ENCODE measurements around the gene OR52B4.
"Not testable (repeated sequence)": the region's sequence is repeated elsewhere in the genome, so short reads cannot be mapped to it uniquely, and the experiment has no call there.

DNA sequence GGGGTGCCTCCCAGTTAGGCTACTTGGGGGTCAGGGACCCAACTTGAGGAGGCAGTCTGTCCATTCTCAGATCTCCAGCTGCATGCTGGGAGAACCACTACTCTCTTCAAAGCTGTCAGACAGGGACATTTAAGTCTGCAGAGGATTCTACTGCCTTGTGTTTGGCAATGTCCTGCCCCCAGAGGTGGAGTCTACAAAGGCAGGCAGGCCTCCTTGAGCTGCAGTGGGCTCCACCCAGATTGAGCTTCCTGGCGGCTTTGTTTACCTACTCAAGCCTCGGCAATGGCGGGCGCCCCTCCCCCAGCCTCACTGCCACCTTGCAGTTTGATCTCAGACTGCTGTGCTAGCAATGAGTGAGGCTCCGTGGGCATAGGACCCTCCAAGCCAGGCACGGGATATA is 38.0 kb upstream of the OR52B4 start:
- TF ChIP-seq, protein P1, sequence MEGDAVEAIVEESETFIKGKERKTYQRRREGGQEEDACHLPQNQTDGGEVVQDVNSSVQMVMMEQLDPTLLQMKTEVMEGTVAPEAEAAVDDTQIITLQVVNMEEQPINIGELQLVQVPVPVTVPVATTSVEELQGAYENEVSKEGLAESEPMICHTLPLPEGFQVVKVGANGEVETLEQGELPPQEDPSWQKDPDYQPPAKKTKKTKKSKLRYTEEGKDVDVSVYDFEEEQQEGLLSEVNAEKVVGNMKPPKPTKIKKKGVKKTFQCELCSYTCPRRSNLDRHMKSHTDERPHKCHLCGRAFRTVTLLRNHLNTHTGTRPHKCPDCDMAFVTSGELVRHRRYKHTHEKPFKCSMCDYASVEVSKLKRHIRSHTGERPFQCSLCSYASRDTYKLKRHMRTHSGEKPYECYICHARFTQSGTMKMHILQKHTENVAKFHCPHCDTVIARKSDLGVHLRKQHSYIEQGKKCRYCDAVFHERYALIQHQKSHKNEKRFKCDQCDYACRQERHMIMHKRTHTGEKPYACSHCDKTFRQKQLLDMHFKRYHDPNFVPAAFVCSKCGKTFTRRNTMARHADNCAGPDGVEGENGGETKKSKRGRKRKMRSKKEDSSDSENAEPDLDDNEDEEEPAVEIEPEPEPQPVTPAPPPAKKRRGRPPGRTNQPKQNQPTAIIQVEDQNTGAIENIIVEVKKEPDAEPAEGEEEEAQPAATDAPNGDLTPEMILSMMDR (IDR thresholded peaks at IDR 0.05) = not testable (repeated sequence)
- not testable (repeated sequence) for TF ChIP-seq POLR2A (IDR thresholded peaks at IDR 0.05; ENCODE audit: low read length); EP300 (IDR thresholded peaks at IDR 0.05); RAD21 (conservative IDR thresholded peaks at IDR 0.05 in 1 of 2, IDR thresholded peaks at IDR 0.05 in 1 of 2); RNF2 (IDR thresholded peaks at IDR 0.05; ENCODE audit: borderline replicate concordance, low read depth); KDM5A (IDR thresholded peaks at IDR 0.05)
